A549 (cell line): ENCODE results near the gene DNASE1L1. TPM values are rescaled to one million over a fixed set of nuclear protein-coding genes. Genes with fewer than 3 reads are reported as not detected.

Experiments used
- ATAC-seq, 2 experiments: fragments of 200-7000 bp in 1 of 2; fragments of >200 bp in 1 of 2; cut with Nextera tagmentation in 1 of 2; cut with Tn5 transposase in 1 of 2; 3 replicates each; pipeline versions ENCODE4 v1.8.0 to v1.9.1; 2018 to 2020; ENCODE audit warnings: mild to moderate bottlenecking in 1 of 2, moderate library complexity in 1 of 2
- CTCF ChIA-PET: fragments of 300-600 bp; sonication (Branson Sonifier 250); formaldehyde crosslinking; extraction: SDS; loops from one replicate; lab custom pipeline; 2021; ENCODE audit warnings: antibody characterized with exemption, inconsistent platforms; lab: Yijun Ruan, JAX
- POLR2A ChIA-PET: fragments of 350-600 bp; formaldehyde crosslinking; extraction: SDS; loops from one replicate; lab custom pipeline; 2021; ENCODE audit warnings: antibody characterized with exemption, inconsistent platforms; lab: Yijun Ruan, JAX
- DNase-seq, 2 experiments: peaks; one replicate each; pipeline versions ENCODE4 v3.0.0 to v3.0.0-alpha.2; 2011 to 2016; ENCODE audit warnings: low read depth in 1 of 2, low spot score in 1 of 2
- FAIRE-seq: peaks from 2 replicates; lab custom pipeline; 2011; peaks lifted over from hg19 to GRCh38; lab: Jason Lieb, UNC
- H3K27ac ChIP-seq, 2 experiments: fragments of >200 bp; sonication (Bioruptor Twin); formaldehyde crosslinking; 3 replicates each; pipeline ENCODE4 v1.5.1; 2016 to 2017
- H3K4me1 ChIP-seq: fragments of >200 bp; sonication (Bioruptor Twin); formaldehyde crosslinking; 3 replicates; pipeline ENCODE4 v1.6.1; 2016
- H3K4me2 ChIP-seq: fragments of >200 bp; sonication (Bioruptor Twin); formaldehyde crosslinking; 3 replicates; pipeline ENCODE4 v1.6.1; 2016
- H3K4me3 ChIP-seq: fragments of >200 bp; sonication (Bioruptor Twin); formaldehyde crosslinking; 3 replicates; pipeline ENCODE4 v1.5.1; 2016
- H3K9me3 ChIP-seq: fragments of >200 bp; sonication (Bioruptor Twin); formaldehyde crosslinking; 3 replicates; pipeline ENCODE4 v1.6.1; 2016
- ATOH8 ChIP-seq: fragments of 250-450 bp; sonication (Bioruptor Pico); IDR thresholded peaks from 2 replicates; pipeline ENCODE4 v1.5.0; 2020; ENCODE audit warnings: low read depth, mild to moderate bottlenecking, moderate library complexity
- CBX2 ChIP-seq: fragments of 200-600 bp; sonication (generic); IDR thresholded peaks from 2 replicates; pipeline ENCODE4 v1.6.1; 2016; ENCODE audit warnings: low read depth, mild to moderate bottlenecking, borderline replicate concordance
- CHD2 ChIP-seq: fragments of 150-350 bp; IDR thresholded peaks from 2 replicates; pipeline ENCODE4 v1.6.1; 2014; ENCODE audit warnings: low read length; ENCODE audit not compliant: partially characterized antibody
- CHD4 ChIP-seq: fragments of 200-600 bp; sonication (generic); IDR thresholded peaks from 2 replicates; pipeline ENCODE4 v1.6.1; 2016; ENCODE audit warnings: antibody characterized with exemption, mild to moderate bottlenecking, borderline replicate concordance
- EP300 ChIP-seq, 2 experiments: fragments of >200 bp; sonication (Bioruptor Twin); formaldehyde crosslinking; IDR thresholded peaks; 2 replicates in 1 of 2; 3 replicates in 1 of 2; pipeline ENCODE4 v1.6.1; 2016 to 2017
- FOSL2 ChIP-seq, 2 experiments: fragments of 450-650 bp in 1 of 2; fragments of >200 bp in 1 of 2; sonication (Bioruptor Twin) in 1 of 2; formaldehyde crosslinking; IDR thresholded peaks; 2 replicates each; pipeline versions ENCODE4 v1.5.0 to v1.6.1; 2016 to 2020; ENCODE audit warnings: mild to moderate bottlenecking in 1 of 2, moderate library complexity in 1 of 2
- GATA3 ChIP-seq: IDR thresholded peaks from 2 replicates; pipeline ENCODE4 v1.6.1; 2012; ENCODE audit warnings: borderline replicate concordance
- HOXA7 ChIP-seq: fragments of 250-450 bp; sonication (Bioruptor Pico); IDR thresholded peaks from 2 replicates; pipeline ENCODE4 v1.5.0; 2020; ENCODE audit warnings: mild to moderate bottlenecking, moderate library complexity
- HOXB5 ChIP-seq: fragments of 250-450 bp; sonication (Bioruptor Pico); IDR thresholded peaks from 2 replicates; pipeline ENCODE4 v1.5.0; 2020; ENCODE audit warnings: mild to moderate bottlenecking, moderate library complexity
- KDM1A ChIP-seq: fragments of 200-600 bp; sonication (generic); IDR thresholded peaks from 2 replicates; pipeline ENCODE4 v1.6.1; 2016; ENCODE audit warnings: low read depth, mild to moderate bottlenecking
- MAFK ChIP-seq: fragments of 450-650 bp; IDR thresholded peaks from 2 replicates; pipeline ENCODE4 v1.6.1; 2014; ENCODE audit not compliant: partially characterized antibody
- MYC ChIP-seq: IDR thresholded peaks from 2 replicates; pipeline ENCODE4 v1.6.1; 2012; ENCODE audit warnings: mild to moderate bottlenecking, inconsistent platforms, low read length, improper control_type of control experiment, borderline replicate concordance
- NR3C1 ChIP-seq: fragments of >200 bp; sonication (Bioruptor Twin); formaldehyde crosslinking; IDR thresholded peaks from 3 replicates; pipeline ENCODE4 v1.6.1; 2017
- PBX3 ChIP-seq: IDR thresholded peaks from 2 replicates; pipeline ENCODE4 v1.6.1; 2012
- PHF8 ChIP-seq: fragments of 200-600 bp; sonication (generic); IDR thresholded peaks from 2 replicates; pipeline ENCODE4 v1.6.1; 2016; ENCODE audit warnings: low read depth, mild to moderate bottlenecking, antibody characterized with exemption, moderate library complexity, borderline replicate concordance
- POLR2A ChIP-seq: IDR thresholded peaks from 2 replicates; pipeline ENCODE4 v1.6.1; 2012; ENCODE audit warnings: mild to moderate bottlenecking, low read length
- POLR2AphosphoS2 ChIP-seq: conservative IDR thresholded peaks from 2 replicates; pipeline ENCODE4 v1.6.1; 2012; ENCODE audit warnings: low read length, improper control_type of control experiment, inconsistent platforms
- RAD21 ChIP-seq, 2 experiments: fragments of >200 bp in 1 of 2; sonication (Bioruptor Twin) in 1 of 2; formaldehyde crosslinking in 1 of 2; IDR thresholded peaks in 1 of 2; conservative IDR thresholded peaks in 1 of 2; 2 replicates in 1 of 2; 3 replicates in 1 of 2; pipeline ENCODE4 v1.6.1; 2012 to 2018; ENCODE audit warnings: inconsistent platforms in 1 of 2
- RCOR1 ChIP-seq: fragments of 150-350 bp; IDR thresholded peaks from 2 replicates; pipeline ENCODE4 v1.6.1; 2014; ENCODE audit warnings: antibody characterized with exemption, low read length, low read depth
- RNF2 ChIP-seq: fragments of 200-600 bp; sonication (generic); IDR thresholded peaks from 2 replicates; pipeline ENCODE4 v1.6.1; 2016; ENCODE audit warnings: low read depth, mild to moderate bottlenecking, antibody characterized with exemption, moderate library complexity, borderline replicate concordance
- TFCP2L1 ChIP-seq: fragments of 250-450 bp; sonication (Bioruptor Pico); IDR thresholded peaks from 2 replicates; pipeline ENCODE4 v1.5.0; 2021; ENCODE audit warnings: mild to moderate bottlenecking
- TP53 ChIP-seq: fragments of 250-450 bp; sonication (Bioruptor Pico); IDR thresholded peaks from 2 replicates; pipeline ENCODE4 v1.5.0; 2021; ENCODE audit warnings: mild to moderate bottlenecking, moderate library complexity
- ZNF302 ChIP-seq: fragments of 250-450 bp; sonication (Bioruptor Pico); IDR thresholded peaks from 2 replicates; pipeline ENCODE4 v1.9.0; 2021; ENCODE audit warnings: inconsistent platforms, mild to moderate bottlenecking, moderate library complexity
- ZSCAN20 ChIP-seq: fragments of 250-450 bp; sonication (Bioruptor Pico); IDR thresholded peaks from 2 replicates; pipeline ENCODE4 v1.8.0; 2022; ENCODE audit warnings: mild to moderate bottlenecking, moderate library complexity
- WGBS: methylation state at CpG from one replicate; pipeline ENCODE4 v1.1.6; 2017; ENCODE audit errors: missing lambda C conversion rate; 5-methylcytosine and 5-hydroxymethylcytosine counted together
- polyA plus RNA-seq, 4 experiments: library from polyadenylated mRNA; depleted of rRNA in 3 of 4; stranded (reverse); fragments of >200 nt; fragmentation: RNase III in 1 of 4; extraction: RNeasy Plus Mini Kit Qiagen cat#74134 plus additional on column Dnase treatment in 1 of 4; gene quantifications; 2 replicates in 3 of 4; 3 replicates in 1 of 4; pipeline ENCODE4 v1.2.3, GENCODE V29; 2011 to 2017
- TF ChIP-seq, protein P1 (sequence below): fragments of 250-450 bp; sonication (Bioruptor Pico); IDR thresholded peaks from 2 replicates; pipeline ENCODE4 v1.5.0; 2021; ENCODE audit warnings: mild to moderate bottlenecking, moderate library complexity, borderline replicate concordance
- TF ChIP-seq, protein P2 (sequence below): fragments of 200-600 bp; sonication (generic); IDR thresholded peaks from 2 replicates; pipeline ENCODE4 v1.6.1; 2016; ENCODE audit warnings: antibody characterized with exemption, mild to moderate bottlenecking, moderate library complexity

Gene DNASE1L1
- polyA plus RNA-seq, 2 of the 4 experiments (the other 2 are of a cell fraction) = 14.3 to 24.5 TPM

GRCh38 chrX:154398668-154399526 is 10.2 kb downstream of the DNASE1L1 start (continued):
- TF ChIP-seq KDM1A (no peak), HOXA7 (CRISPR knock-in tag) (no peak), GATA3 (no peak), CBX2 (no peak), ZNF302 (CRISPR knock-in tag) (no peak), HOXB5 (no peak), ATOH8 (no peak), NR3C1 (no peak), MAFK (no peak), RAD21 (conservative IDR thresholded peaks at IDR 0.05 in 1 of 2, IDR thresholded peaks at IDR 0.05 in 1 of 2) (peak in 1 of 2 experiments; percentile 20; a peak in 1 of 5 replicates), CHD4 (no peak)

DNA sequence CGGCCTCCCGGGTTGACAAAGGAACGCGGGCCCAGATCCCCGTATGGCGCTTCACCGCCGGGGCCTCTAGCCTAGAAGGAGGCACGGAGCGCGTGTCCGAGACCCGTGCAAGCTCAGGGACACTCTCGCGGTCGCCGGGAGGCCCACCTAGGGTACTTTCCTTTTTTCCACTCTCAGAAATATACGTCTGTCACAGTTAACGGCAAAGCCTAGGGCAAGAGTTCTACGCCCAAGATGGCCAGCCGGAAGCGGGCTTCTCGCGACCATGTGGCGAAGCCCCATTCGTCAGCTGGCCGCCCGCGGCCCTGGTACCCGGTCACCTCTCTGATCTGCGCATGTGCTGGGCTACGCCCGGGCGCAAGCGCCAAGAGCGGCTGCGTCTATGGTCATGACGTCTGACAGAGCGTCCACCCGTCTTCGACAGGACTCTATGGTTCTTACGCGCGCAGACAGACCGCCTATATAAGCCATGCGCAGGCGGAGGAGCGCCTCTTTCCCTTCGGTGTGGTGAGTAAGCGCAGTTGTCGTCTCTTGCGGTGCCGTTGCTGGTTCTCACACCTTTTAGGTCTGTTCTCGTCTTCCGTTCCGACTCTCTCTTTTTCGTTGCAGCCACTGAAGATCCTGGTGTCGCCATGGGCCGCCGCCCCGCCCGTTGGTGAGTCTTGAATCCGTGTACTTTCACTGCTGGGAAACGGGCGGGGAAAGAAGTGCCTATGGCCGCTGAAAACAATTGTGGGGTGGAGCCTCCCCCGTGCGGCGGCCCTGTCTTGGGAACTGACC is 11.0 kb downstream of the DNASE1L1 start, which contains the start of gene RPL10:
Gene RPL10, plus strand, starts transcription at position 490 of the 780 bp plus-strand sequence. Its CDS starts 143 bp downstream, at position 633.
- ATAC-seq (peak; percentile 60 to 63), DNase-seq (peak; percentile 96 to 99), FAIRE-seq (peak; percentile 90)
- WGBS = 1% methylated on average over 55 of the region's 69 CpGs
- H3K4me2 ChIP-seq = peak within 1 kb of the TSS; percentile 89
- peak within 1 kb of the TSS; percentile 88 for H3K4me3 ChIP-seq
- no peaks in the 10 kb centered on the region for H3K9me3 ChIP-seq
- H3K27ac ChIP-seq = peak within 1 kb of the TSS; percentile 96 to 100
- ChIA-PET CTCF (interaction anchor here (0.5 to 4.7 kb wide), 11 partner anchors 9 to 137 kb away, joined by 3 to 28 read pairs (median 5); partner anchors contain the start of genes DNASE1L1, FLNA and TAFAZZIN), POLR2A (interaction anchor here (0.6 to 2.1 kb wide), 18 partner anchors 9 to 145 kb away, joined by 3 to 19 read pairs (median 4); partner anchors contain the start of genes ATP6AP1, DNASE1L1, EMD and PLXNA3)
- peaks cover 18% of the 10 kb centered on the region; the same call in 2 of the 3 replicates for H3K4me1 ChIP-seq
- TF ChIP-seq FOSL2 (IDR thresholded peaks at IDR 0.05) (no peak), FOSL2 (CRISPR knock-in tag; IDR thresholded peaks at IDR 0.05) (0 out of 2 replicates have a peak, but pooled peaks have one; percentile 14), CBX2 (no peak), CHD2 (no peak), HOXB5 (peak; percentile 82), HOXA7 (CRISPR knock-in tag) (peak; percentile 75; the same call in 1 of the 2 replicates), PBX3 (peak; percentile 78; the same call in 1 of the 2 replicates), ZSCAN20 (CRISPR knock-in tag) (no peak), TFCP2L1 (CRISPR knock-in tag) (no peak), RCOR1 (no peak), PHF8 (peak; percentile 82), POLR2AphosphoS2 (peak; percentile 83), MYC (peak; percentile 87), EP300 (IDR thresholded peaks at IDR 0.05) (no peak), TP53 (CRISPR knock-in tag) (peak; percentile 27; the same call in 1 of the 2 replicates), RNF2 (no peak), RAD21 (conservative IDR thresholded peaks at IDR 0.05 in 1 of 2, IDR thresholded peaks at IDR 0.05 in 1 of 2) (no peak), POLR2A (peak; percentile 99)
- TF ChIP-seq, protein P1, sequence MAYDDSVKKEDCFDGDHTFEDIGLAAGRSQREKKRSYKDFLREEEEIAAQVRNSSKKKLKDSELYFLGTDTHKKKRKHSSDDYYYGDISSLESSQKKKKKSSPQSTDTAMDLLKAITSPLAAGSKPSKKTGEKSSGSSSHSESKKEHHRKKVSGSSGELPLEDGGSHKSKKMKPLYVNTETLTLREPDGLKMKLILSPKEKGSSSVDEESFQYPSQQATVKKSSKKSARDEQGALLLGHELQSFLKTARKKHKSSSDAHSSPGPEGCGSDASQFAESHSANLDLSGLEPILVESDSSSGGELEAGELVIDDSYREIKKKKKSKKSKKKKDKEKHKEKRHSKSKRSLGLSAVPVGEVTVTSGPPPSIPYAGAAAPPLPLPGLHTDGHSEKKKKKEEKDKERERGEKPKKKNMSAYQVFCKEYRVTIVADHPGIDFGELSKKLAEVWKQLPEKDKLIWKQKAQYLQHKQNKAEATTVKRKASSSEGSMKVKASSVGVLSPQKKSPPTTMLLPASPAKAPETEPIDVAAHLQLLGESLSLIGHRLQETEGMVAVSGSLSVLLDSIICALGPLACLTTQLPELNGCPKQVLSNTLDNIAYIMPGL (CRISPR knock-in tag) = peak; percentile 17; the same call in 1 of the 2 replicates
- TF ChIP-seq, protein P2, sequence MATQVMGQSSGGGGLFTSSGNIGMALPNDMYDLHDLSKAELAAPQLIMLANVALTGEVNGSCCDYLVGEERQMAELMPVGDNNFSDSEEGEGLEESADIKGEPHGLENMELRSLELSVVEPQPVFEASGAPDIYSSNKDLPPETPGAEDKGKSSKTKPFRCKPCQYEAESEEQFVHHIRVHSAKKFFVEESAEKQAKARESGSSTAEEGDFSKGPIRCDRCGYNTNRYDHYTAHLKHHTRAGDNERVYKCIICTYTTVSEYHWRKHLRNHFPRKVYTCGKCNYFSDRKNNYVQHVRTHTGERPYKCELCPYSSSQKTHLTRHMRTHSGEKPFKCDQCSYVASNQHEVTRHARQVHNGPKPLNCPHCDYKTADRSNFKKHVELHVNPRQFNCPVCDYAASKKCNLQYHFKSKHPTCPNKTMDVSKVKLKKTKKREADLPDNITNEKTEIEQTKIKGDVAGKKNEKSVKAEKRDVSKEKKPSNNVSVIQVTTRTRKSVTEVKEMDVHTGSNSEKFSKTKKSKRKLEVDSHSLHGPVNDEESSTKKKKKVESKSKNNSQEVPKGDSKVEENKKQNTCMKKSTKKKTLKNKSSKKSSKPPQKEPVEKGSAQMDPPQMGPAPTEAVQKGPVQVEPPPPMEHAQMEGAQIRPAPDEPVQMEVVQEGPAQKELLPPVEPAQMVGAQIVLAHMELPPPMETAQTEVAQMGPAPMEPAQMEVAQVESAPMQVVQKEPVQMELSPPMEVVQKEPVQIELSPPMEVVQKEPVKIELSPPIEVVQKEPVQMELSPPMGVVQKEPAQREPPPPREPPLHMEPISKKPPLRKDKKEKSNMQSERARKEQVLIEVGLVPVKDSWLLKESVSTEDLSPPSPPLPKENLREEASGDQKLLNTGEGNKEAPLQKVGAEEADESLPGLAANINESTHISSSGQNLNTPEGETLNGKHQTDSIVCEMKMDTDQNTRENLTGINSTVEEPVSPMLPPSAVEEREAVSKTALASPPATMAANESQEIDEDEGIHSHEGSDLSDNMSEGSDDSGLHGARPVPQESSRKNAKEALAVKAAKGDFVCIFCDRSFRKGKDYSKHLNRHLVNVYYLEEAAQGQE = peak; percentile 60
